Stimulated activated CD4-positive, alpha-beta T cell treated with anti-CD3 and anti-CD28 coated beads, Interleukin-15, amount 100 ng/mL, for 48 hours (primary cell): ENCODE measurements around the gene PDE7B.

ENCODE experiments used
- DNase-seq, 2 donors: peaks; one replicate each; pipeline ENCODE4 v3.0.0-alpha.2; 2020; ENCODE audit warnings: low read depth in 2 of 2

The PDE7B gene

DNA sequence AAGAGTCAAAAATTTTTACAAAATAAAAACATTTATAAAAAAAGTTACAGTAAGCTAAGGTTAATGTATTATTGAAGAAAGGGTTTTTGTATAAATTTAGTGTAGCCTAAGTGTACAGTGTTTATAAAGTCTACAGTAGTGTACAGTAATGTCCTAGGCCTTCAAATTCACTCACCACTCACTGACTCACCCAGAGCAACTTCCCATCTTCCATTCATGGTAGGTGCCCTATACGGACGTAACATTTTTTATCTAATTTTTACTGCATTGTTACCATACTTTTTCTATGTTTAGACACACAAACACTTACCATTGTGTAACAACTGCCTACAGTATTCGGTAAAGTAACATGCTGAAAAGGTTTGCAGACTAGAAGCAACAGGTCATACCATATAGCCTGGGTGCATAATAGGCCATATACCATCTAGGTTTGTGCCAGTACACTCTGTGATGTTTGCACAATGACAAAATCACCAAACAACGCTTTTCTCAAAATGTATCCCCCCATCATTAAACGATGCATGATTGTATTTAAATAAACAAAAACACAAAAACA is 392.6 kb downstream of the PDE7B start:
- no peak for DNase-seq
